ENCODE data around the gene ARHGAP24.

The ARHGAP24 gene

GRCh38 chr4:85867271-85867670 is 392.3 kb downstream of the ARHGAP24 start:
- Histone ChIP-seq H3K79me1 (ENCODE audit: low read length) (no peaks in the 10 kb centered on the region), H3K27ac (ENCODE audit: low read depth, low read length) (no peak overlapping the region), H3K9me3 (ENCODE audit: insufficient read depth, low read depth, low read length) (no peaks in the 10 kb centered on the region), H3K23ac (ENCODE audit: low read length) (no peak overlapping the region), H4K91ac (ENCODE audit: low read depth, low read length) (no peak overlapping the region), H3K4me2 (ENCODE audit: low read length) (no peak overlapping the region), H3K4me3 (ENCODE audit: low read depth, low read length) (no peak overlapping the region), H3K14ac (ENCODE audit: low read length) (no peak overlapping the region), H2BK5ac (ENCODE audit: low read depth, low read length, poor library complexity) (no peak overlapping the region), H3K79me2 (ENCODE audit: control insufficient read depth, insufficient read depth, low read length, poor library complexity) (no peaks in the 10 kb centered on the region), H3K27me3 (ENCODE audit: insufficient read depth, low read length) (no peaks in the 10 kb centered on the region), H4K12ac (ENCODE audit: low read depth, low read length) (no peak overlapping the region), H3K36me3 (ENCODE audit: control insufficient read depth in 1 of 2, insufficient read depth in 2 of 2, low read length in 2 of 2) (no peaks in the 10 kb centered on the region), H3K4me1 (ENCODE audit: control insufficient read depth in 1 of 2, insufficient read depth in 2 of 2, low read length in 2 of 2) (no peaks in the 10 kb centered on the region), H3K4ac (ENCODE audit: low read depth, low read length) (no peak overlapping the region), H3K9ac (ENCODE audit: low read length) (no peak overlapping the region), H4K8ac (ENCODE audit: low read depth, low read length) (no peak overlapping the region), H2AFZ (ENCODE audit: insufficient read depth, low read length, poor library complexity) (no peak overlapping the region), H2BK120ac (ENCODE audit: insufficient read depth, low read length, poor library complexity) (no peak overlapping the region), H2AK5ac (ENCODE audit: low read length) (no peak overlapping the region), H2BK12ac (ENCODE audit: low read length) (no peak overlapping the region), H3K18ac (ENCODE audit: low read length) (no peak overlapping the region)
- WGBS (ENCODE audit: extremely low coverage, insufficient coverage, insufficient read length): no CpG with 5 or more reads among the region's 1 CpG
- no peak for DNase-seq

GRCh38 chr4:85869181-85869580 is 394.2 kb downstream of the ARHGAP24 start:
- Histone ChIP-seq H3K14ac (ENCODE audit: low read length) (no peak overlapping the region), H4K12ac (ENCODE audit: low read depth, low read length) (no peak overlapping the region), H3K4me3 (ENCODE audit: low read depth, low read length) (no peak overlapping the region), H3K4me2 (ENCODE audit: low read length) (no peak overlapping the region), H3K36me3 (ENCODE audit: control insufficient read depth in 1 of 2, insufficient read depth in 2 of 2, low read length in 2 of 2) (no peaks in the 10 kb centered on the region), H3K4ac (ENCODE audit: low read depth, low read length) (no peak overlapping the region), H4K91ac (ENCODE audit: low read depth, low read length) (no peak overlapping the region), H3K27ac (ENCODE audit: low read depth, low read length) (no peak overlapping the region), H2AK5ac (ENCODE audit: low read length) (no peak overlapping the region), H3K9ac (ENCODE audit: low read length) (no peak overlapping the region), H2BK12ac (ENCODE audit: low read length) (no peak overlapping the region), H2AFZ (ENCODE audit: insufficient read depth, low read length, poor library complexity) (no peak overlapping the region), H2BK5ac (ENCODE audit: low read depth, low read length, poor library complexity) (no peak overlapping the region), H3K79me2 (ENCODE audit: control insufficient read depth, insufficient read depth, low read length, poor library complexity) (no peaks in the 10 kb centered on the region), H4K8ac (ENCODE audit: low read depth, low read length) (no peak overlapping the region), H2BK120ac (ENCODE audit: insufficient read depth, low read length, poor library complexity) (no peak overlapping the region), H3K23ac (ENCODE audit: low read length) (no peak overlapping the region), H3K9me3 (ENCODE audit: insufficient read depth, low read depth, low read length) (no peaks in the 10 kb centered on the region), H3K79me1 (ENCODE audit: low read length) (no peaks in the 10 kb centered on the region), H3K4me1 (ENCODE audit: control insufficient read depth in 1 of 2, insufficient read depth in 2 of 2, low read length in 2 of 2) (no peaks in the 10 kb centered on the region), H3K27me3 (ENCODE audit: insufficient read depth, low read length) (no peaks in the 10 kb centered on the region), H3K18ac (ENCODE audit: low read length) (no peak overlapping the region)
- no CpG with 5 or more reads among the region's 5 CpGs for WGBS (ENCODE audit: extremely low coverage, insufficient coverage, insufficient read length)
- DNase-seq: no peak

- no CpG with 5 or more reads among the region's 2 CpGs for WGBS (ENCODE audit: extremely low coverage, insufficient coverage, insufficient read length)
- no peaks in the 10 kb centered on the region for H3K79me1 ChIP-seq (ENCODE audit: low read length)
- no peak overlapping the region for H3K4me3 ChIP-seq (ENCODE audit: low read depth, low read length)
- no peak for DNase-seq
- H3K79me2 ChIP-seq (ENCODE audit: control insufficient read depth, insufficient read depth, low read length, poor library complexity): no peaks in the 10 kb centered on the region
- H3K36me3 ChIP-seq (ENCODE audit: control insufficient read depth in 1 of 2, insufficient read depth in 2 of 2, low read length in 2 of 2): no peaks in the 10 kb centered on the region
- no peak overlapping the region for H4K91ac ChIP-seq (ENCODE audit: low read depth, low read length)
- no peak overlapping the region for H3K27ac ChIP-seq (ENCODE audit: low read depth, low read length)
- H3K18ac ChIP-seq (ENCODE audit: low read length): no peak overlapping the region
- H2AK5ac ChIP-seq (ENCODE audit: low read length): no peak overlapping the region
- no peak overlapping the region for H4K12ac ChIP-seq (ENCODE audit: low read depth, low read length)
- H2BK12ac ChIP-seq (ENCODE audit: low read length): no peak overlapping the region
- no peak overlapping the region for H3K9ac ChIP-seq (ENCODE audit: low read length)
- no peaks in the 10 kb centered on the region for H3K9me3 ChIP-seq (ENCODE audit: insufficient read depth, low read depth, low read length)
- no peak overlapping the region for H3K23ac ChIP-seq (ENCODE audit: low read length)
- no peaks in the 10 kb centered on the region for H3K27me3 ChIP-seq (ENCODE audit: insufficient read depth, low read length)
- H2BK120ac ChIP-seq (ENCODE audit: insufficient read depth, low read length, poor library complexity): no peak overlapping the region
- H3K4me1 ChIP-seq (ENCODE audit: control insufficient read depth in 1 of 2, insufficient read depth in 2 of 2, low read length in 2 of 2): no peaks in the 10 kb centered on the region
- H3K4me2 ChIP-seq (ENCODE audit: low read length): no peak overlapping the region
- no peak overlapping the region for H2AFZ ChIP-seq (ENCODE audit: insufficient read depth, low read length, poor library complexity)
- H4K8ac ChIP-seq (ENCODE audit: low read depth, low read length): no peak overlapping the region
- H2BK5ac ChIP-seq (ENCODE audit: low read depth, low read length, poor library complexity): no peak overlapping the region
- no peak overlapping the region for H3K14ac ChIP-seq (ENCODE audit: low read length)
- H3K4ac ChIP-seq (ENCODE audit: low read depth, low read length): no peak overlapping the region
Observed at GRCh38 chr4:85870298-85871083, 395.5 kb downstream of the ARHGAP24 start.

GRCh38 chr4:85873566-85873965 is 398.6 kb downstream of the ARHGAP24 start:
- no peak overlapping the region for H4K12ac ChIP-seq (ENCODE audit: low read depth, low read length)
- DNase-seq: no peak
- no peak overlapping the region for H3K4me3 ChIP-seq (ENCODE audit: low read depth, low read length)
- no peaks in the 10 kb centered on the region for H3K36me3 ChIP-seq (ENCODE audit: control insufficient read depth in 1 of 2, insufficient read depth in 2 of 2, low read length in 2 of 2)
- H2BK120ac ChIP-seq (ENCODE audit: insufficient read depth, low read length, poor library complexity): no peak overlapping the region
- H3K79me1 ChIP-seq (ENCODE audit: low read length): no peaks in the 10 kb centered on the region
- H4K8ac ChIP-seq (ENCODE audit: low read depth, low read length): no peak overlapping the region
- H3K27me3 ChIP-seq (ENCODE audit: insufficient read depth, low read length): no peaks in the 10 kb centered on the region
- no peaks in the 10 kb centered on the region for H3K9me3 ChIP-seq (ENCODE audit: insufficient read depth, low read depth, low read length)
- H2AK5ac ChIP-seq (ENCODE audit: low read length): no peak overlapping the region
- no peak overlapping the region for H3K4me2 ChIP-seq (ENCODE audit: low read length)
- H3K23ac ChIP-seq (ENCODE audit: low read length): no peak overlapping the region
- no peaks in the 10 kb centered on the region for H3K79me2 ChIP-seq (ENCODE audit: control insufficient read depth, insufficient read depth, low read length, poor library complexity)
- WGBS (ENCODE audit: extremely low coverage, insufficient coverage, insufficient read length): no CpG with 5 or more reads among the region's 1 CpG
- no peak overlapping the region for H2AFZ ChIP-seq (ENCODE audit: insufficient read depth, low read length, poor library complexity)
- H3K9ac ChIP-seq (ENCODE audit: low read length): no peak overlapping the region
- H3K18ac ChIP-seq (ENCODE audit: low read length): no peak overlapping the region
- no peak overlapping the region for H2BK12ac ChIP-seq (ENCODE audit: low read length)
- H3K4ac ChIP-seq (ENCODE audit: low read depth, low read length): no peak overlapping the region
- no peak overlapping the region for H3K14ac ChIP-seq (ENCODE audit: low read length)
- H2BK5ac ChIP-seq (ENCODE audit: low read depth, low read length, poor library complexity): no peak overlapping the region
- no peaks in the 10 kb centered on the region for H3K4me1 ChIP-seq (ENCODE audit: control insufficient read depth in 1 of 2, insufficient read depth in 2 of 2, low read length in 2 of 2)
- no peak overlapping the region for H3K27ac ChIP-seq (ENCODE audit: low read depth, low read length)
- H4K91ac ChIP-seq (ENCODE audit: low read depth, low read length): no peak overlapping the region
